Bone marrow (tissue), 2 donors: Measurements from ENCODE around the gene CENPO.

ENCODE experiments used
- DNase-seq, 2 donors: peaks; one replicate each; lab custom pipeline; 2025; lab: John Stamatoyannopoulos, UW

The CENPO gene

GRCh38 chr2:24839729-24840128 lies 46.5 kb downstream of the CENPO start:
- no peak for DNase-seq

DNA sequence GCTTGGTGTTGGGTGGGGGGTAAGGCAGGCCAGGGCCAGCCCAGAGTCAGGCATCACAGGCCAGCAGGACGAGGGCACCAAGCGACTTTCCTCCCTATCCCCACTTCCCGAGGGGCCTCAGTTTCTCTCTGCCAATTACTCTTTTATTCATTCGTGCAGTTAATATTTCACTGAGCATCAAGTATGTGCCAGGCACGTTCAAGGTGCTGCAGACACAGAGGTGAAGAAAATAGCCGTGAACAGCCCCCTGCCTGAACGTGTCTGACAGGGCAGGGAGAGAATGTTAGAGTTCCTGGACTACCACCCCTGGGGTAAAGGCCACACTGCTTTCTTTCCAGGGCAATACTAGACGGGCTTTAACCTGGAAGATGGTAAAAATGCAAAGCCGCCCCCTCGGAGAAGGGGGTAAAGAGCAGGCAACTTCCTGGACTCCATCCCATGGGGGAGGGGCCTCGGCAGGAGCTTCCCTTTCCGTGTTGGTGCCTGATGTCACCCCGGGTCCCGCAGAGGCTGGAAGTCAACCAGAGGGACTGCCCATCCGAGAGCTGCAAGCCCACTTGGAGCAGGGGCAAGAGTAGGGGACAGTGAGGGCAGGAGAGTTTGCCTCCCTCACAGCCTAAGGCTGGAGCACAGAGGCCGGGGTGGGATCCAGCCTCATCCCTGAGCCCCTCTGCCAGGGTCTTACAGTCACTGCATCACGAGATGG lies 47.1 kb downstream of the CENPO start:
- DNase-seq, result no peak

DNA sequence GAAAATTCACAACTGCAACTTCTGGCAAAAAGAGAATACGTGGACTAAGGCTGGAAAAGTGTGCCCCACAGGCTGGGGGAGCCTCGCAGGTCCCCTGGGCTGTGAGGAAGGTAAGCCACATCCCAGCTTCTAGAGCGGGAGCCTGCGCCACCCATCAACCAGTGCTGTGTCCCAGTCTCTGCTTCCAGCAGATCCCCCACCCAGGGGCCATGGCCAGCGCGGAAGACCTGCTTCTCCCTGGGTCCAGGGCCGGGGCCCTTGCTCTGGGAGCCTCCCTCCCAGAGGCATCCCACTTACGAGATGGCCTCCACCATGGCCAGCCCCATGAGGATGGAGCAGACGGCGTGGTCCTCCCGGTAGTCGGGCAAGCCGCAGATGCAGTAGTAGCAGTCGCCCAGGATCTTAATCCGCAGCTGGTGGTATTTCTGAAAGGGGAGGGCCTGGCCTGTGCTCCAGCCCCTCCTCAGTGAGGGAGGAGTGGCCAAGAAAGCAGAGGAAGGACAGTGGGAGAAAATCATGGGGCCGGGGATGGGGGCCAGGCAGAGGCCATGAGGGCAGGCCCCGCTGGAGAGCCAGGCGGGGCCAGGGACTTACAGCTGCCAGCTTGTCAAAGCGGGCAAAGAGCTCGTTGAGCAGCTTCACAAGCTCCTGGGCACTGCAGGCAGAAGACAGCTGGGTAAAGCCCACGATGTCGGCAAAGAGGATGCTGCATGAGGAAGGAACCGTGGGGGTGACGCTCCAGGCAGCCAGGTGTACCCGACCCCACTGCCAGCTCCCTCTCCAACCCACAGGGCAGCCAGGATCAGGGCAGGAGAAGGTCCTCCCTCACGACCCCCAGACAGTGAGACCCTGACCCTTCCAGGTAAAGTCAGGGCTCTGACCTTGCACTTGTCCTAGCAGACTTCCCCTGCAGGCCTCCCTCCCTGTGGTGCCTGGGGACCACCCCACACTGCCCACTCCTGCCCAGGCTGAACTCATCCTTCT lies 48.0 kb downstream of the CENPO start:
- DNase-seq, result no peak

- DNase-seq, result no peak
Measured at GRCh38 chr2:24842081-24843050, 49.1 kb downstream of the CENPO start.

DNA sequence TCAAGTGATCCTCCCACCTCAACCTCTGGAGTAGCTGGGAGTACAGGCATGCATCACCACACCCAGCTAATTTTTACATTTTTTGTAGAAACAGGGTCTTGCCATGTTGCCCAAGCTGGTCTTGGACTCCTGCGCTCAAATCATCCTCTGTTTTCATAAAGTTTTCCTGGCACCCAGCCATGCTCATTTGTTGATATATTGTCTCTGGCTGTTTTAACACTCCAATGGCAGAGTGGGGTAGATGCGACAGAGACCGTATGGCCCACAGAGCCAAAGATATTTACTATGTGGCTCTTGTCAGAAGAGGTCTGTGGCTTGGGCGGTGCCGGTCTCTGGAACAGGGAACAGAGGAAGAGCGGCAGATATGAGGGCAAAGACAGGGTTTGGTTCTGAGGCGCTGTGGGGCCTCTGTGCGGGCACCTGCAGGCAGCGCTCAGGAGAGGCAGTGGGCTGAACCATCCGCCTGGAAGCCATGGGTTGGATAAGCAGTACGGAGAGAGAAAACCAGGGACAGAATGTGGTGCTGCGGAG lies 50.2 kb downstream of the CENPO start:
- DNase-seq, result no peak

- DNase-seq, result no peak
Measured at GRCh38 chr2:24844023-24844685, 50.9 kb downstream of the CENPO start.

GRCh38 chr2:24845691-24846090 lies 52.5 kb downstream of the CENPO start:
- no peak for DNase-seq

DNA sequence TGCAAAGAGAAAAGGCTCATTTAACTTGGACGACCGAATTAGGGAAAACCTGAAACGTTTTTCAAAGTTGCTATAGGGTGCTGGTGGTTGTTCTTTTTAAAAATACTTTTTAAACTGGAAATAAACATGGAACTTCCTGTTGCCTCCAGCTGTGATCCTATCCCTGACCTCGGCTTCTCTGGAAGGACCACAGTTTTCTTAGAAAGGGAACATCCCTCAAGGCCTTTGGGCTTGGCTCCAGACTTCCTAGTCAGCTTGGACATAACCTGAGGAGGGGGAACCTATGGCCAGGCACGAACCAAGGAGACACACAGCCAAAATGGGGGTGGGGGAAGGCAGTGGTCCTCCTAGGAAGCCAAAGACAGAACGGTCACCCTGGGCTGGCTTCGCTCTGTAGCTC lies 57.7 kb downstream of the CENPO start:
- DNase-seq, result no peak

- DNase-seq, result no peak
Measured at GRCh38 chr2:24852026-24852425, 58.8 kb downstream of the CENPO start.

DNA sequence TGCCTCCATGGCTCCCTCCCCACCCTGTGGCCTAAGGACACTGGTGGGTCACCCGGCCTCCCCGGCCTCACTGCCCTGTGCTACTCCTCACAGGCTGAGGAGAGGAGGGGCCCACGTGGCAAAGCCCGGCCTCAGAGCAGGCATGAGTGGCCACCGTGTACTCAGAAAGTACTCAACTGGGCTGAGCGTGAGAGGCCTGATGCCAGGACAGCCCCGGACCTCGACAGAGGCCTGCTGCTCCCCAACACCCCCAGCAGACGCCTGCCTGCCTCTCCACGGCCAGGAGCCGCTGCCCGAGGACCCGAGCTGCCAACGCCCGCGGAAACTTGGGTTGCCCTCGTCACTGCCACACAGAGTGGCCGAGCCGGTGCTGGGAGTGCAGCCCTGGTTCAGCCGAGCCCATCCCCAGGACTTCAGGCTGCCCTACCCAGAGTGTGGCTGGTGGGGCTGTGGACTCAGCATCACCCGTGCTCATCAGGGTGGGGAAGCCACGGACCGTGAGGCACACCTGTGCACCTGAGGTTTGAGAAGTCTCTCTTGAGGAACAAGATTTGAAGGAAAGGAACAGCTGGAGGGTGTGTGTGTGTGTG lies 59.3 kb downstream of the CENPO start:
- no peak for DNase-seq

DNA sequence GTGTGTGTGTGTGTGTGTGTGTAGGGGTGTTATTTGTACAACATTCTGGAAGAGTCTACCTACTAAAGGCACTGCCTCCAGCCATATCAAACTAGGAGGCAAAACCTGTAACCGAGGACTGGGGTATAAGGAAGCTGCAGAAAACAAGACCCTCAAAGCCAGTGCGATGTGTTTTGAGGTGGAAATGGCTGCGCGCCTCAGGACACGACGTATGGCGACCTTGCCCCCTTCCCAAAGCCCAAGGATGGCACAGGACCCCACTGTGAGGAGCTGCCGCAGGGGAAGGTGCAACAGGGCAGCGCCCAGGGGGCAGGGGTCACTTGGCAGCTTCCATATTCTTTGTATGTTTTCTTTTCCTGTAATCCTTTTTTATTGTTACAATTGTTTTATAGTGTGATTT lies 59.8 kb downstream of the CENPO start:
- DNase-seq, result no peak

- no peak for DNase-seq
Measured at GRCh38 chr2:24853996-24854395, 60.8 kb downstream of the CENPO start.

GRCh38 chr2:24855022-24855622 lies 61.9 kb downstream of the CENPO start:
- no peak for DNase-seq

- DNase-seq, result no peak
Measured at GRCh38 chr2:24855726-24856125, 62.5 kb downstream of the CENPO start.

GRCh38 chr2:24856791-24857211 lies 63.6 kb downstream of the CENPO start:
- no peak for DNase-seq

DNA sequence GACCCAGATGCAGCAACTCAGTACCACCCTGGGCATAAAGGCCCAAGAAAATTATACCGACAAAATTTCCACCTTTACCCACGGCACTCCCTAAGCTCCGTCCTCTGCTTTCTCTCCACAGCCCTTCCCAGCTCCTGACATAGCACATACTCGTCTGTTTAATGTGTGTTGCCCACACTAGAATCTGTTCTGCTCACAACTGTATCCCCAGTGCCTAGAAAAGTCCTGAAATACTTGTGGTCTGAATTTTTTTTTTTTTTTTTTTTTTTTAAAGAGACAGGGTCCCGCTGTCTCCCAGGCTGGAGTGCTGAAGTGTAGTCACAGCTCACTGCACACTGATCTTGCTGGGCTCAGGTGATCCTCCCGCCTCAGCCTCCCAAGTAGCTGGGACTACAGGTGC lies 64.5 kb downstream of the CENPO start:
- no peak for DNase-seq

GRCh38 chr2:24858996-24859395 lies 65.8 kb downstream of the CENPO start:
- no peak for DNase-seq

GRCh38 chr2:24859968-24860600 lies 66.9 kb downstream of the CENPO start:
- no peak for DNase-seq

DNA sequence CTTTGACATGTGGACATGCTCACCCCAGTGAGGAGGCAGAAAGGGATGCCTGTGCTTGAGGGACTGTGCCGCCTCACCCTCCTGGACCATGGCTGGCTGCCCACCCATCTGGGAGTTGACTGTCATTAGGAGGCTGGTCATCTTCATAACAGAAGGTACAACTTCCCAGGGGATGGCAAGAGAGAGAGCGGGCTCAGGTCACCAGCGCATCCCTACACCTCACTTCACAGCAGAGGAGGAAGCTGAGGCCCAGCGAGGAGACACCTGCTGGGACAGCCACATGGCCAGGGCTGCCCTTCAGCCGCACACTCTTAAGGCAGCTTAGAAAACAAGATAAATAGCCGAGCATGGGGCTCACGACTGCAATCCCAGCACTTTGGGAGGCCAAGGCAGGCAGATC lies 67.4 kb downstream of the CENPO start:
- no peak for DNase-seq

DNA sequence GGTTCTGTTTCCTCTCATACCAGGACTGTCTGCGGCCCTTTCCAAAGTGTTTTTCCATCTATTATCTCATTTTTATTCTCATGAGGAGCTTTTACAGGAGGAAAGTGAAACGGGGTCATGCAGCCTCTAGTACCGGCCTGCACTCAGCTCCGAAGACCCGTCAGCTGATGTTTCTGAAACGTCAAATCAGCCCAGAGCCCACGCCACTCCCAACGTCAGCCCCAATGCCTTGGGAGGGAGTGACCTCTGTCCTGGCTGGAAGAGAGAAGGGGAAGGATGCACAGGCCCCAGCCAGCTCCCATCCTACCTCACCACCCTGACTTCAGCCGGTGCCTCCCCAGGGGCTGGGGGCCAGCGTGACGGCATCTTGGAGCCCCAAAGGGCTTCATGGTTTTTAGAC lies 68.3 kb downstream of the CENPO start:
- no peak for DNase-seq
